NCI-H226 (cell line): ENCODE results near the gene ATXN7L3B.

ENCODE experiments used
- DNase-seq: peaks from one replicate; pipeline ENCODE4 v3.0.0-alpha.2; 2015

The ATXN7L3B gene

DNA sequence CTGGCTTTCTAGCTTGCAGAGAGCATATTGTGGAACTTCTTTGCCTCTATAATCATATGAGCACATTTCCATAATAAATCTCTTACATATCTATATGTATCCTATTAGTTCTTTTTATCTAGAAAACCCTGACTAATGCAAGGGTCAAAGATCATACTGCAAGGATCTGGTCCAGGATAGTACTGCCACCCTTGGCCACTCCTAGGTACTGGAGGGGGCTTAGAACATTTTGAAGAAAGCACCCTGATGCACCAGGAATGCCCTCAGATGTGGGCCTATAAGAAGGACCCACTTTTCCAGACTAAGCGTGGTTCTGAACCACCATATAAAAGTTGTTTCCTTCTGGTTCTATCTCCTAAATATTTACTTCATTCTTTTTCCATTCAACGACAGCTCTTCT, 14.6 kb downstream of the ATXN7L3B start:
- DNase-seq = no peak

DNA sequence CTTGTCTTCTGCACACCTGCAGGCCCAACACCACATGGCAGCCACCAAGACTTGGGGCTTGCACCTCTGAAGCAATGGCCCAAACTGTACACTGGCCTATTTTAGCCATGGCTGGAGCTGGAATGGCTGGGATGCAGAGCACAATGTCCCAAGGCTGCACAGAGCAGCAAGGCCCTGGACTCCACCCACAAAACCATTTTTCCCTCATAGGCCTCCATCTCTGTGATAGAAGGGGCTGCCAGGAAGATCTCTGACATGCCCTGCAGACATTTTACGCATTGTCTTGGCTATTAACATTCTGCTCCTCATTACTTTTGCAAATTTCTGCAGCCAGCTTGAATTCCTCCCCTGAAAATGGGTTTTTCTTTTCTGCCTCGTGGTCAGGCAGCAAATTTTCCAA, 22.1 kb downstream of the ATXN7L3B start:
- no peak for DNase-seq

GRCh38 chr12:74563927-74564326, 26.3 kb downstream of the ATXN7L3B start:
- no peak for DNase-seq

GRCh38 chr12:74578486-74578885, 40.9 kb downstream of the ATXN7L3B start:
- no peak for DNase-seq

- no peak for DNase-seq
Measured at GRCh38 chr12:74579446-74579845, 41.8 kb downstream of the ATXN7L3B start.

DNA sequence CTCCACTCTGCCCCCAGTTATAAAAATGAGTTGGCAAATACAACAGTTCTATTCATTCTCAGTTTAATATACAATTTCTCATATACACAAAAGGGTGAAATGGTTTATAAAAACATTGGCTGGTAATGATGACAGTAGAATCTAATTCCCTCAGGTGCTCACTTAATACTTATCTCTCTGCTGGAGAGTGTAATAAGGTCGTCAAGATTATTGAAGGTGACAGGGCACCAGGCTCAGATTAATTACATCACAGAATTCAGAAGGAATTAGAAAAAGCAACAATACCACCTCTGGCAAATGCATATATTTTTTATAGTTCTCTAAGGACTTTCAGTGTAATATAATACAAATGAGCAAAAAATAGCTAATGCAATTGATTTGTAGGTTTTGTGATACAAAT, 42.3 kb downstream of the ATXN7L3B start:
- no peak for DNase-seq

DNA sequence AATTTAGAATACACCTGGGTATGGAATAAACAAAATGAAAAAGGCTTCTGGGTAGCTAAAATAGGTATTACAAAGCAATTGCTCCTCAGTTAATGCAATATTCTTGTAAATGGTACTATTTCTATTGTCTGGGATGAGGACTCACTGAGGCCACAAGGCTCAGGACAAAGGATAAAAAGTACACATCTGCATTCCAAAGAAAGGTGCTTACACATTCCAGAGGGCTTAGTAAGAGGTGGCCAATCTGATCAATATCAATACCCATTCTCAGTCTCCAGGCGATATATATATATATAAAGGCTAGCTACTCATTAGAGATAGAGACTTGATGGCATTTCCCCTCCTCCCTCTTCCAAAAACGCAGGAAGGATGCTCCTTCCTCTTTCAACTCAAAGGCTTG, 43.8 kb downstream of the ATXN7L3B start:
- DNase-seq = no peak

GRCh38 chr12:74584483-74585062, 46.9 kb downstream of the ATXN7L3B start:
- DNase-seq = no peak

DNA sequence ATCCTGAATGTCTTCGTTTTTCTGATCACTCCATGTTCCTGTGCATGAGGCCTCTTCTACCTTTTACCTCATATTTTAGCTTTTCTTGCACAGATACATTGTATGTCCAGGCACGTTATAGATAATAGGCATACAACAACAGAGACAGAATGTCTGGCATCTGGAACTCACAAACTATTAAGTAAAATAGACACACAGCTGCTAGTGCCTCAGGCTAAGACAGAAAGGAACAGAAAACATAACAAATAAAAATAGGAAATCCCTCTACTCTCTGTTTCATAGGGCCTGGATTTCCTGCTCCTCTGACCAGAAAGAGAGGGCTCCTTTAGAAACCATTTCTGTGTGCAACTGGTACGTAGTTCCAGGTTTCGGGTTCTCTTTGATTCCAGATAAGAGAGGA, 48.6 kb downstream of the ATXN7L3B start:
- no peak for DNase-seq
